HFFc6 (cell line): ENCODE measurements around the gene HIP1R. TPM values are rescaled to one million over a fixed set of nuclear protein-coding genes. Genes with fewer than 3 reads are reported as not detected.
A peak's percentile ranks its signal among the peaks of the same experiment; 100 is the strongest.

Experiments used
- DNase-seq: peaks from one replicate; pipeline ENCODE4 v3.0.0-alpha.2; 2018
- H3K27ac Mint-ChIP-seq: 2 replicates; pipeline ENCODE4 v1.8.0; 2020; ENCODE audit warnings: mild to moderate bottlenecking, mixed read lengths
- H3K27me3 Mint-ChIP-seq: 2 replicates; pipeline ENCODE4 v1.8.0; 2021; ENCODE audit warnings: mild to moderate bottlenecking, moderate library complexity, mixed read lengths; ENCODE audit not compliant: insufficient read depth
- H3K36me3 Mint-ChIP-seq: 2 replicates; pipeline ENCODE4 v1.8.0; 2021; ENCODE audit warnings: low read depth, mixed read lengths
- H3K4me1 Mint-ChIP-seq: 2 replicates; pipeline ENCODE4 v1.8.0; 2020; ENCODE audit warnings: low read depth, mixed read lengths
- H3K4me3 Mint-ChIP-seq: 2 replicates; pipeline ENCODE4 v1.8.0; 2020; ENCODE audit warnings: mild to moderate bottlenecking, moderate library complexity, mixed read lengths
- H3K9me3 Mint-ChIP-seq: 2 replicates; pipeline ENCODE4 v1.8.0; 2020; ENCODE audit warnings: mild to moderate bottlenecking, mixed read lengths
- CTCF ChIP-seq: fragments of 200-600 bp; sonication (generic); IDR thresholded peaks from 2 replicates; pipeline ENCODE4 v1.5.0; 2021; ENCODE audit warnings: antibody characterized with exemption, mild to moderate bottlenecking
- long read RNA-seq: library from polyadenylated mRNA; unstranded; transcript quantifications from one replicate; pipeline ENCODE4 v2.0.0, GENCODE V29; 2019
- total RNA-seq, 6 experiments: library from RNA; stranded (reverse); fragmentation: NEBNext Ultra II Directional; extraction: Animal tissue kit (Norgen Biotek cat#: 25700); gene quantifications; 2 replicates in 1 of 6; 3 replicates in 5 of 6; pipeline ENCODE4 v1.2.3, GENCODE V29; 2021

Gene HIP1R
- total RNA-seq = 1 to 10 TPM; 6.7 to 9.8 (median 8.4) TPM
- long read RNA-seq, full-length matches to known transcripts = 2 of 5 reads
- long read RNA-seq, partial matches to known transcripts = 2 of 5 reads
- long read RNA-seq, other reads (novel, unspliced or antisense) = 1 of 5 reads

- H3K4me3 Mint-ChIP-seq = peak within 1 kb of the TSS; percentile 93
- no peak for TF ChIP-seq CTCF
- H3K27ac Mint-ChIP-seq = peak within 1 kb of the TSS; percentile 82
- DNase-seq = no peak
- H3K9me3 Mint-ChIP-seq = 0 out of 2 replicates have a peak, but pooled peaks cover under 1% of the 10 kb centered on the region
- peaks cover 38% of the 10 kb centered on the region for H3K4me1 Mint-ChIP-seq
- no peaks in the 10 kb centered on the region for H3K36me3 Mint-ChIP-seq
- no peaks in the 10 kb centered on the region; the same call in 1 of the 2 replicates for H3K27me3 Mint-ChIP-seq
Measured at GRCh38 chr12:122834921-122835749, at the start of gene HIP1R. TSS of gene HIP1R (plus strand) at chr12:122835457. CDS start at chr12:122835551, 94 bp downstream.

- TF ChIP-seq CTCF = no peak
- no peak for DNase-seq
- Mint-ChIP-seq H3K9me3 (no peaks in the 10 kb centered on the region), H3K27ac (no peak overlapping the region), H3K4me3 (no peak overlapping the region), H3K4me1 (peaks cover 22% of the 10 kb centered on the region), H3K27me3 (peaks cover 1% of the 10 kb centered on the region; the same call in 1 of the 2 replicates), H3K36me3 (no peaks in the 10 kb centered on the region)
Measured at GRCh38 chr12:122785503-122785902, 49.8 kb upstream of the HIP1R start.

- peaks cover 1% of the 10 kb centered on the region; the same call in 1 of the 2 replicates for H3K27me3 Mint-ChIP-seq
- H3K36me3 Mint-ChIP-seq = no peaks in the 10 kb centered on the region
- no peak for TF ChIP-seq CTCF
- no peak overlapping the region for H3K27ac Mint-ChIP-seq
- DNase-seq = peak; percentile 32
- no peaks in the 10 kb centered on the region for H3K9me3 Mint-ChIP-seq
- H3K4me3 Mint-ChIP-seq = no peak overlapping the region
- peaks cover 28% of the 10 kb centered on the region for H3K4me1 Mint-ChIP-seq
Measured at GRCh38 chr12:122788387-122788786, 46.9 kb upstream of the HIP1R start.

- Mint-ChIP-seq H3K4me1 (peaks cover 26% of the 10 kb centered on the region), H3K36me3 (no peaks in the 10 kb centered on the region), H3K9me3 (no peaks in the 10 kb centered on the region), H3K27ac (no peak overlapping the region), H3K4me3 (no peak overlapping the region), H3K27me3 (peaks cover 1% of the 10 kb centered on the region; the same call in 1 of the 2 replicates)
- no peak for DNase-seq
- TF ChIP-seq CTCF = no peak
Measured at GRCh38 chr12:122789637-122790036, 45.6 kb upstream of the HIP1R start.

- Mint-ChIP-seq H3K27ac (no peak overlapping the region), H3K4me3 (no peak overlapping the region), H3K4me1 (peaks cover 26% of the 10 kb centered on the region), H3K27me3 (peaks cover 1% of the 10 kb centered on the region; the same call in 1 of the 2 replicates), H3K36me3 (no peaks in the 10 kb centered on the region), H3K9me3 (no peaks in the 10 kb centered on the region)
- DNase-seq = peak; percentile 43
- TF ChIP-seq CTCF = no peak
Measured at GRCh38 chr12:122790393-122791075, 44.7 kb upstream of the HIP1R start.
